ENCODE measurements around the gene MFF.

DNA sequence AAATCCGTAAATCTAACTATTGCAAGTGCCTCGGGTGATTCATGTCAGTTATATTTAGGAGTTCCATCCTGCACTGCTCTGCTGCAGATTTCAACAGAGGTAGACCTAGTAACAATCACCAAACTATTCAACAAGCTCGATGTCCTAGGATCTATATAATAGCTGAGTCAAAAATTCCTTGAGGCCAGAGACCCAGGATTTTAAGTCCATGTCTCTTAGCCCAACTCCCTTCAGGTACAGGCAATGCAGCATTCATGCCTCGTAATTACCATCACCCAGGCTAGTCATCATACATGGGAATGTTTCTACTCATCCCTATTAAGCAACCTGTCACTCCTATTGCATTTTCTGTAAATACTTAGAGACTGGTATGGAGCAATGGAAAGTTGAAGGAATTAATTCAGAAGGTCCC lies 53.3 kb downstream of the MFF start:
- TF ChIP-seq MXI1 (IDR thresholded peaks at IDR 0.05; ENCODE audit: low read depth, low read length) (no peak), SIN3A (IDR thresholded peaks at IDR 0.05; ENCODE audit: borderline replicate concordance, low read depth, low read length) (no peak), EP300 (IDR thresholded peaks at IDR 0.05; ENCODE audit: borderline replicate concordance in 1 of 2, low read depth in 1 of 2, low read length in 1 of 2) (no peak), TAF1 (IDR thresholded peaks at IDR 0.05; ENCODE audit: borderline replicate concordance, low read depth, low read length) (no peak)
- TF ChIP-seq, protein P1, sequence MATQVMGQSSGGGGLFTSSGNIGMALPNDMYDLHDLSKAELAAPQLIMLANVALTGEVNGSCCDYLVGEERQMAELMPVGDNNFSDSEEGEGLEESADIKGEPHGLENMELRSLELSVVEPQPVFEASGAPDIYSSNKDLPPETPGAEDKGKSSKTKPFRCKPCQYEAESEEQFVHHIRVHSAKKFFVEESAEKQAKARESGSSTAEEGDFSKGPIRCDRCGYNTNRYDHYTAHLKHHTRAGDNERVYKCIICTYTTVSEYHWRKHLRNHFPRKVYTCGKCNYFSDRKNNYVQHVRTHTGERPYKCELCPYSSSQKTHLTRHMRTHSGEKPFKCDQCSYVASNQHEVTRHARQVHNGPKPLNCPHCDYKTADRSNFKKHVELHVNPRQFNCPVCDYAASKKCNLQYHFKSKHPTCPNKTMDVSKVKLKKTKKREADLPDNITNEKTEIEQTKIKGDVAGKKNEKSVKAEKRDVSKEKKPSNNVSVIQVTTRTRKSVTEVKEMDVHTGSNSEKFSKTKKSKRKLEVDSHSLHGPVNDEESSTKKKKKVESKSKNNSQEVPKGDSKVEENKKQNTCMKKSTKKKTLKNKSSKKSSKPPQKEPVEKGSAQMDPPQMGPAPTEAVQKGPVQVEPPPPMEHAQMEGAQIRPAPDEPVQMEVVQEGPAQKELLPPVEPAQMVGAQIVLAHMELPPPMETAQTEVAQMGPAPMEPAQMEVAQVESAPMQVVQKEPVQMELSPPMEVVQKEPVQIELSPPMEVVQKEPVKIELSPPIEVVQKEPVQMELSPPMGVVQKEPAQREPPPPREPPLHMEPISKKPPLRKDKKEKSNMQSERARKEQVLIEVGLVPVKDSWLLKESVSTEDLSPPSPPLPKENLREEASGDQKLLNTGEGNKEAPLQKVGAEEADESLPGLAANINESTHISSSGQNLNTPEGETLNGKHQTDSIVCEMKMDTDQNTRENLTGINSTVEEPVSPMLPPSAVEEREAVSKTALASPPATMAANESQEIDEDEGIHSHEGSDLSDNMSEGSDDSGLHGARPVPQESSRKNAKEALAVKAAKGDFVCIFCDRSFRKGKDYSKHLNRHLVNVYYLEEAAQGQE (IDR thresholded peaks at IDR 0.05; ENCODE audit: low read depth, low read length), result no peak
